ENCODE results near the gene SMAD6.
A peak's percentile ranks its signal among the peaks of the same experiment; 100 is the strongest.

SMAD6 gene

GRCh38 chr15:66704019-66704802, 2.2 kb downstream of the SMAD6 start:
- DNase-seq = no peak

GRCh38 chr15:66704803-66705153, 2.7 kb downstream of the SMAD6 start:
- DNase-seq = no peak

GRCh38 chr15:66705277-66706146, 3.5 kb downstream of the SMAD6 start:
- DNase-seq = peak in 1 of 2 experiments; percentile 14

- no peak for DNase-seq
Measured at GRCh38 chr15:66706225-66706732, 4.2 kb downstream of the SMAD6 start.

- DNase-seq = no peak
Measured at GRCh38 chr15:66706840-66707239, 4.8 kb downstream of the SMAD6 start.

DNA sequence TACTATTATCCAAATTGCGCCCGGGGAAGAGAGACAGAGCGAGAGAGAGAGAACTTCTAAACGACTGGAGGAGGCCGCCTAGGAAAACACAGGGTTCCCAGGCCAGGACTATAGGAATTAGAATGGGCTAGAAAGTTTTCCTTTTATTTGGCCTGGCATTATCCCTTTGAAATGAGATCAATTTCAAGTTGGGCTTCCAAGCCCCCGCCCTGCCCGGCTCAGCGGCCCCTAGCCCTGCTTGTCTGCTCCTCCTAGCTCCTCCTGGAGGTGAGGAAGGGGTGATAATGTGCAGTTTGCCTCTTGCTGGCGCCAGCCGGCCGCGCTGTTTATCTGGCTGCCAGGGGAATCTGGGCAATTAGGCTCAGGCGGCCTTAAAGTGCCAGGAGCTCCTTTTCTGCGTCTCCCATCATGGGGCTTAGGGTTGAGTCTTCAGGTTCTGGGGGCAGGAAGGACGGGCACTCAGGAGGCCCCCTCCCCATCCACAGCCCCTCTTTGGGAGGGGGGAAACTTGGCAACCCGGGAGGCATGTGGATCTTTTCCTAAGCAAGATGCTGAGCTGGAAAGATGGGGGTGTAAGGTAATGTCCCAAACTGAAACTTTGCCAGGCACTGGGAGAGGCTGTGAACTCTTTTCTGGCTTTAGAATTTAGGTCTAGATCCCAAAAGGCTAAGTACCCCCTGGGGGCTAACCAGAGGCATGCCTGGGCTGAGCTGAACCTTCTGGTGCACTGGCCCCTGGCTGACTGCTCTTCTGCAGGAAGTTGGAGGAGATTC, 5.5 kb downstream of the SMAD6 start:
- peak; percentile 80 to 90 for DNase-seq

DNA sequence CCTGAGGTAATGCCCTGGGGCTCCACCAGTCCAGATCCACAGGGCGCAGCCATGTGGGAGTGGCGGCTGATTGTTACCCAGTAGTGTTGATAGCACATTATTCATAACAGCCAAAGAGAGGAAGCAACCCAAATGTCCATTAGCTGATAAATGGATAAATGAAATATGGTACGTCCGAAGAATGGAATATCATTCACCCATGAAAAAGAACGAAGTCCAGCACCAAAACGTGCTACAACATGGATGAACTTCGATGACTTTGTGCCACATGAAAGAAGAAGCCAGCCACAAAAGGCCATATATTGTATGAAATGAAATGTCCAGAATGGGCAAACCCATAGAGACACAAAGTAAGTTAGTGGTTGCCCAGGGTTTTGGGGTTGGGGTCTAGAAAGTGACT, 6.4 kb downstream of the SMAD6 start:
- no peak for DNase-seq

- DNase-seq = no peak
Measured at GRCh38 chr15:66709884-66710283, 7.8 kb downstream of the SMAD6 start.

- no peak for DNase-seq
Measured at GRCh38 chr15:66711260-66711659, 9.2 kb downstream of the SMAD6 start.

DNA sequence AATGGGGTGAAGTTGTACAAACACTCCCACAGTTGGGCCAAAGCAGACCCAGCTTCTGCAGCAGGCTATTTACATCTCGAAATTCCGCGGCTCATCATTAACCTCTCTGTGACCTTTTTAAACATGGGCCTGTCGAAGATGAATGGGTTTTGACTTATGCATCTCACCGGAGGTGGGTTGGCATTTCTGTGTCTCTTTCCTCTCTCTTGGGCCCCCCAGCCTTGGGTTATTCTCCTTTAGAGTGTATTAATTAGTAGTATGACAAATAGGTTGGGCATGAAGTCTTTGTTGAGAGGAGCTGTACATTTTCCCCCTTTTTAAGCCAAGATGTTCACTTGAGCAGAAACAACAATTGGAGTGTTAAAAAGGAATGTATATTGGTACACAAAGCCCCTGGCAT, 9.8 kb downstream of the SMAD6 start:
- DNase-seq = no peak

DNA sequence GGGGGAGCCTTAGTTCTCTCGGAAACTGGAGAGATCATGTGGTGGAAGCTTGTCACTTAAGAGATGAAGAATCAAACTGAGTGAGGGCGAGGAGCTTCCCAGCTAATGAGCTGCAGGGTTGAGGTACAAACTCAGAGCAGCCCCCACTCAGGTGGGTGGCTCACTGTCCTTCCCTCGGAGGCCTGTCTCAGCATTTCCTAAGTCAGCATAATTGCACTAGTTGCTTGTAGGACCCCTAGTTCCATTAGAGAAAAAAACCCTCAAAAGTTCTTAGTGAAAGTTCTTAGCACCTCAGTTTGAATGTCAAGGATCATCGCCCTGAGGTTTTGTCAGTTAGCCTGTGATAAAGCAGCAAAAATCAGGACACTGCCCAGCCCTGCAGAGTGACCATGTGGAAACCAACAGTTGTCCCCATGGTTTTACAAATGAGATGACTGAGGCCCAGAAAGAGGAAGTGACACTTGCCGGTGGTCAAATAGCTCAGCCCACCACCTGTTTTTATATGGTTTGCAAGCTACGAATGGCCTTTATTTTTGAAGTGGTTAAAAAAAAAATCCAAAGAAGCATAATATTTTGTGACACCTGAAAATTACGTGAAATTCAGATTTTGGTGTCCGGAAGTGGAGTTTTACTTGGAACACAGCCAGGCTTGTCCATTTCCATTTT, 11.9 kb downstream of the SMAD6 start:
- no peak for DNase-seq

DNA sequence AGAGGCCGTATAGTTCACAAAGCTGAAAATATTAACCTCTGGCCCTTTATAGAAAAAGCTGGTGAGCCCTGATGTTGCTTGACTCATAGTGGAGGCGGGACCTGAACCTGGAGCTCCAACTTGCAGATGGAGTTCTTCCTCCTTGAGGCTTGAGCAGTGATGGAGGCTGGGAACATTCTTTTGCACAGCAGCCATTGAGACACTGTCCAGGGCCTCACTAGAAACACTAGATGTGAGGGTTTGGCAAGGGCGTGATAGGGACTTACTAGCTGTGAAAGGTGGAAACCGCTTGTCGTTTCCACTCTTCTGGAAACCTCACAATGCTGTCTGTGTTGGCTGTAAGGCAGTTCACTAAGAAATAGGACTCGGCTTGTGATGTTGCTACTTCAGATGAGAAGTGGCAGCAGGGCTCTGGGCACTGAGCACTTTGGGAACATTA, 12.5 kb downstream of the SMAD6 start:
- no peak for DNase-seq

DNA sequence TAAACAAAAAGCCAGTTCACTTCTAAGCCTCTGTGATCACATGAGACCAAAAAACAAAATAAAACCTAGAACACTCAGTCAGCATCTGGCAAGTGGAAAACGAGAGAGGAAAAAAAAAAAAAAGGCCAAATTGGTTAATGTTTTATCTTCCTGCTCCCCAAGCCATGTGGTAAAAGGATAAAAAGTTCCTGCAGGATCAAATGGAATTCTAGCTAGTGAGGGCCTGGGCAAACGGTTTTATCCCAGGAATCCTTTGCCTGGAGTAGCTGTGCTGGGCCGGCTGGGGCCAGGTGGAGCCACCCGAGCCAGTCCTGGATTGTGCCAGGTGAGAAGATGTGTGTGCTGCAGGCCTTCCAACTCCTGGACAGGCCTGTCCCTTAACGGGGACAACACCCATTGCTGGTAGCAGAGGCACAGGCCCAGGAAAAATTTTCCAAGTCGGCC, 13.2 kb downstream of the SMAD6 start:
- no peak for DNase-seq

DNA sequence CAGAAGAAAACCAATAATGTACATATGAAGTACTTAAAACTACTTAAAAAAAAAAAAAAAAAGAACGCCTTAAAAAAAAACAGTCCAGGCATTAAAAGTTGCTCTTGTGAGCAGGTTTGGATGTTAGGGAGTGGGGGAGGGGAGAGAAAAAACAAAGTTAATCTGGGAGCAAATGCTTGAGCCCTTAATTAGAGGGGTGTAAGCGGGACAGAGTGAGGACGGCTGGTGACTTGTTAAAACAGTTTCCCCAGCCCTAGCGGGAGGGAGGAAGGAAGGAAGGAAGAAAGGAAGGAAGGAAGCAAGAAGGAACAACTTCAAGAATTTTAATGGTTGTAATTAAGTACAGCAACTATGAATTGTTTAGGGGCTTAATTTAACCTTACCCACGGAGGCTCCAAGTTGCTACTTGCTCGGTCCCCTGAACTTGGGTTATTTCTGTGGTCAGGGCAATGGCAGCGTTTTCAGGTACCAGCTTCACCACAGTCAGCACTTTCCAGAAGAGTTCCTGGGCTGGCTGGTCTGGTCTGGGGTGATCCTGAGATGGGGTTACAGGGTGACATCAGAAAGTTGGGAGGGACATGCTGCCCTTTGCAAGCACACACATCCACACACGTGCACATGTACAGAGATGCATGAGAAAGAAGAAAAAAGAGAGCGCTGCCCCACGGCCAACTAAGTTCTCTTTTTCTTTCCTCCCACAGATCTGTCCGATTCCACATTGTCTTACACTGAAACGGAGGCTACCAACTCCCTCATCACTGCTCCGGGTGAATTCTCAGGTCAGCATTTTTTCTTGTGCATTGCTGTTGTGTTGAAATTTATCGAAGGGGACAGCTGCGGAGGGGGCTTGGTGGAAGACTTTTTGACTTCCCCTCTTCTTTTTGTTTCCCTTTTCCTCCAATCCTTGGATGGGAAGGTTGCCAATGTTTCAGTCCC, 14.0 kb downstream of the SMAD6 start:
- DNase-seq = no peak

GRCh38 chr15:66716656-66717020, 14.6 kb downstream of the SMAD6 start:
- peak in 1 of 2 experiments; percentile 51 for DNase-seq

DNA sequence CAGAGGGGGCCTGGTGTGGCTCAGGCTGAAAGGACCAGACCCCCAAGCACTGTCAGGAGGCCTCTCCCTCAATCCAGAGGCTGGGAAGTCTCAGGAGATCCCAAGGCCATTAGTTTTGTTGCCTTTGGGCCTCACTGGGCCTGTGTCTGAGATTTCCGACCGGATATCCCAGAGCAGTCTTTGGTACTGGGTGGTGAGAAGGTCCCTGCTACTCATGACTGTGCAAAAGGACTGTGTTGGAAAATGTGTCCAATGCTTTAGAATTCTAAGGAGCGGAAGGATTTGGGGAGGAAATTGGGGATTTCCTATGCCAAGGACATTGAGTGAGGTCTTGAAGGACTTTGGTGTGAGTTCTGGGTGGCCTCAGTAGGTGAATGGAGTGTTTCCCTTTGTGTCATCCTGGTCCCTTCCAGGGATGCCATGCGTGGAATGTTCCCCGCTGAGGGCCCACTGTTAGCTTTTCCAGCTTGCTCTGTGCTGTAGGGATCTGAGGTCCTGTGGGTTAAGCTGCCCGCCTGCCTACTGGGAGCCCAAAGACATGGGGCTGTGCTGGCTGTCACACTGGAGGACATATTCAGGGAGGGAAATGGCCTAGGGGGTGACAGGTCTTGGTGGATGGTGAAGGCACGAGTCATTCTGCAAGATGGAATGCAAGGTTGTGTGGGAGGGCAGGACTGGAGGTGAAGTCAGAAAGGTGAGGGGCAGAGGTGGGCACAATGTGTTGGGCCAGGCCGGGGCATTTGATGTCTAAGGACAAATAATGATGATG, 16.4 kb downstream of the SMAD6 start:
- DNase-seq = no peak

DNA sequence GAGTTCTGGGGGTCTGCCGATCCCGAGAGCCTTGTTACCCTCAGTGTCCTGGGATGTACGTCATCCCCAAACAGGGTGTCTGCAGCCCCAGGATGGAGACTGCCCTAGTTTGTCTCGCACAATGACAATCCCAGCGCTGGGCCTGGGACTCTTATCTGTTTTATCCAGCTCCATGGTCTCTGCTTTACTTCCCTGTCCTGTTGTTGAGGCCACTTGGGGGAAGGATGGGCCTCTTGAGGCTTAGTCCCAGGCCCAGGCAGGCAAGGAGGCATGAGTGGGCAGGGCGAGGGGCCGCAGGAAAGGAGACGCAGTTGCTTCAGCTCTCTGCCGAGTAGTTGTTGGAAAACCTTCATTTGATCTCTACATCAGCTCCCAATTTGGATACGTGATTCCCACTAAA, 17.4 kb downstream of the SMAD6 start:
- no peak for DNase-seq

DNA sequence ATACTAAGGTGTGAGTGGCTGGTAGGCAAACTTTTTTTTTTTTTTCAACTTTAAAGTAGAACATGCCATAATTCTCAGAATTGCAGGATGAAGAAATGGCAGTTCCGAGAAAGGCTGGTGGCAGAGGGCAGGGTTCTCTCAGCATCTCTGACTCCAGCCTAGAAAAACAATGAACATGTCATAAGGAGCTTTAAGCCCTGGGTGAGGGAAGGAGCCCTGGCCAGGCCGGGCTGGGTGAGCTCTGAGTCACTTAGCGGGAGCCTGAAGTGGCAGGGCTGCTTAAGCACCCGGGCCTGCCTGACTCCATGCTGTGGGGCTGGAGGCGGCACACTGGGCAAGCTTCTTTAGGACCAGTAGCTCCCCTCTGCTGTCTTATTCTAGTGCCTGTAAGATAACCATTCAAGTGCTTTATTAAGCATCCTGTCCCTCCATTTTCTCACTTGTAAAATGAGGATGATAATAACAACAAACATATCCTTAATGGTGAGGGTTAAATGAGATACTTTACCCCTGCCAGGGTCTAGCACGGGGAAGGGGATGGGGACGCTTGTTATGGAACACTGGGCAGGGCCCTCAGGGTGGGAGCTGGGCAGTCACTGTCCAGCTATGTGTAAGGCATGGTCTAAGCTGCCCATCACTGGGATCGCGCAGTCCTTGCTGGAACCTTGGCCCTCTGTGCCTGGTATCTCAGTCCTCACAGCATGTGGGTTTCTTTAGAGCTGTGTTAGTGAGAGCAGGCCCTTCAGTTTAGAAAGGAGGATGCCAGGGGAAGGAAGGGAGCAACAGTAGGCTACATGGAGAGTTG, 18.4 kb downstream of the SMAD6 start:
- no peak for DNase-seq

GRCh38 chr15:66721020-66721419, 19.0 kb downstream of the SMAD6 start:
- DNase-seq = no peak

DNA sequence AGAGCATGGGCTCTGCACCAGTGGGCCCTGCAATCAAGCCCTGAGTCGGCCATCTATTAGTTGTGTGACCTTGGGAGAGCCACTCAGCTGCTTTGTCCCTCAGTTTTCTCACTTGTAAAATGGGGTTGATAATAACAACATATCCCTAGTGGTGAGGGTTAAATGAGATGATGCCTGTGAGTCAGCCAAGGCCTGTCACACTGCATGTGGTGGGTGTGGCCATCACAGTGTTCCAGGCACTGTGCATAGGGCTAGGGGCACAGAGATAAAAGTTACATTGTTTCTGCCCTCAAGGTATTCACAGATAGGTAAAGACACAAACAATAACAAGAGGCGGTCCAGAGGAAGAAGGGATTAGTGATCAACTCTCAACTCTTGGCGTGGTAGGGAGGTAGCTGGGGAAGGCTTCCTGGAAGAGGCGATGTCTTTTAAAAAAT, 19.5 kb downstream of the SMAD6 start:
- DNase-seq = no peak

Data from NCI-H446 (cell line).